ENCODE data around the gene GTF2F2.

The GTF2F2 gene

GRCh38 chr13:45132369-45133064 is 12.2 kb downstream of the GTF2F2 start:
- Histone ChIP-seq H2AFZ (ENCODE audit: low read length) (no peak overlapping the region), H3K9me2 (ENCODE audit: low read depth, low read length) (no peaks in the 10 kb centered on the region), H3K9me3 (ENCODE audit: low read length) (peaks cover 9% of the 10 kb centered on the region), H3K9ac (ENCODE audit: low read length) (no peak overlapping the region), H3K4me2 (ENCODE audit: low read length) (peak overlapping the region; percentile 53), H3K79me2 (ENCODE audit: insufficient read depth, low read length) (peaks cover 74% of the 10 kb centered on the region), H3K27ac (ENCODE audit: low read depth, low read length, poor library complexity, severe bottlenecking) (peak overlapping the region; percentile 73), H3F3A (ENCODE audit: insufficient read depth, low read length) (no peaks in the 10 kb centered on the region; the same call in 1 of the 2 replicates), H3K36me3 (ENCODE audit: insufficient read depth, low read length) (peaks cover 6% of the 10 kb centered on the region; the same call in 1 of the 2 replicates), H4K20me1 (ENCODE audit: insufficient read depth, low read length) (no peaks in the 10 kb centered on the region), H3K27me3 (ENCODE audit: insufficient read depth, low read length) (no peaks in the 10 kb centered on the region), H3K4me1 (ENCODE audit: insufficient read depth, low read length, severe bottlenecking) (peaks cover 12% of the 10 kb centered on the region), H3K4me3 (ENCODE audit: low read depth, low read length, poor library complexity, severe bottlenecking) (peak overlapping the region; percentile 33)
- TF ChIP-seq CTCF (IDR thresholded peaks at IDR 0.05; ENCODE audit: low read length) (no peak), EZH2 (IDR thresholded peaks at IDR 0.05; ENCODE audit: borderline replicate concordance, low read length) (no peak)

DNA sequence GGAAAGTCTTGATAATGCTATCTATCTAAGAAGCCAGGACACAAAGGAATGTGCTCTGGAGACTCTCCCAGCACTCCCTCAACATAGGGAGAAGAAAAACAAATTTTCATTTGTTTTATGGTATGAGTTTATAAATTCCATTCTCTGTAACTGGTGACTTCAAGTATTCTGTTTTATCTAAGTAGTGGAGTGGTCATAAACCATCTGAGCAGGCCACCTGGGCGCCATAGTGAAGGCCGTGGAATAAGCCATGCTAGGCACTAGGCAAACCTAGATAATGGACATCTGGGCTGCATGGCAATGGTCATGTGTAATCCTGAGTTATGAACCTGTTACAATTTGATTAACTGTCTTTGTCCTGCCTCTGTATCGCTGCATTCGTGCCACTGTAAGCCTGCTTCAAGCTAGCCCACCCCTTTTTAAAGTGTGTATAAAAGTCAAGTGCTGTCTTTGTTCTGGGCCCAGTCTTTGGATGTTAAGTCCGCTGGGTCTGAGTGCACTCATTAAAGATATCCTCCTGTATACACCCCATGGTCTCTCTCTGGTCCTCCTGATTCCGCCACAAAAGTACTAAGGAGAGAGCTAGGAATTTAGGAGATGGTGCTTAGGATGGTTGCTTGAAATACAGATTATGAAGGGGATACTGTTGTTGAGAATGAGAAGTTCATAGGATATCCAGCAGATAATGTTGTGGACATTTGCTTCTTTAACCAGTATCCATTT is 13.2 kb downstream of the GTF2F2 start:
- Histone ChIP-seq H3K27me3 (ENCODE audit: insufficient read depth, low read length) (no peaks in the 10 kb centered on the region), H4K20me1 (ENCODE audit: insufficient read depth, low read length) (no peaks in the 10 kb centered on the region), H3K27ac (ENCODE audit: low read depth, low read length, poor library complexity, severe bottlenecking) (no peak overlapping the region), H3K36me3 (ENCODE audit: insufficient read depth, low read length) (peaks cover 13% of the 10 kb centered on the region), H3K9ac (ENCODE audit: low read length) (no peak overlapping the region), H3F3A (ENCODE audit: insufficient read depth, low read length) (no peaks in the 10 kb centered on the region; the same call in 1 of the 2 replicates), H3K4me2 (ENCODE audit: low read length) (no peak overlapping the region), H3K9me2 (ENCODE audit: low read depth, low read length) (no peaks in the 10 kb centered on the region), H3K9me3 (ENCODE audit: low read length) (peaks cover 9% of the 10 kb centered on the region), H3K4me1 (ENCODE audit: insufficient read depth, low read length, severe bottlenecking) (peaks cover 12% of the 10 kb centered on the region), H3K4me3 (ENCODE audit: low read depth, low read length, poor library complexity, severe bottlenecking) (no peak overlapping the region), H3K79me2 (ENCODE audit: insufficient read depth, low read length) (peaks cover 73% of the 10 kb centered on the region), H2AFZ (ENCODE audit: low read length) (no peak overlapping the region)
- no peak for TF ChIP-seq EZH2 (IDR thresholded peaks at IDR 0.05; ENCODE audit: borderline replicate concordance, low read length)
- no peak for TF ChIP-seq CTCF (IDR thresholded peaks at IDR 0.05; ENCODE audit: low read length)

GRCh38 chr13:45136741-45137504 is 16.6 kb downstream of the GTF2F2 start:
- Histone ChIP-seq H3K36me3 (ENCODE audit: insufficient read depth, low read length) (peaks cover 42% of the 10 kb centered on the region), H3F3A (ENCODE audit: insufficient read depth, low read length) (no peaks in the 10 kb centered on the region; the same call in 1 of the 2 replicates), H3K4me1 (ENCODE audit: insufficient read depth, low read length, severe bottlenecking) (peaks cover 12% of the 10 kb centered on the region), H3K4me2 (ENCODE audit: low read length) (no peak overlapping the region), H3K9me3 (ENCODE audit: low read length) (peaks cover 8% of the 10 kb centered on the region), H3K9ac (ENCODE audit: low read length) (no peak overlapping the region), H3K4me3 (ENCODE audit: low read depth, low read length, poor library complexity, severe bottlenecking) (no peak overlapping the region), H3K27ac (ENCODE audit: low read depth, low read length, poor library complexity, severe bottlenecking) (no peak overlapping the region), H3K27me3 (ENCODE audit: insufficient read depth, low read length) (no peaks in the 10 kb centered on the region), H3K9me2 (ENCODE audit: low read depth, low read length) (no peaks in the 10 kb centered on the region), H2AFZ (ENCODE audit: low read length) (no peak overlapping the region), H4K20me1 (ENCODE audit: insufficient read depth, low read length) (no peaks in the 10 kb centered on the region), H3K79me2 (ENCODE audit: insufficient read depth, low read length) (peaks cover 53% of the 10 kb centered on the region)
- TF ChIP-seq CTCF (IDR thresholded peaks at IDR 0.05; ENCODE audit: low read length) (no peak), EZH2 (IDR thresholded peaks at IDR 0.05; ENCODE audit: borderline replicate concordance, low read length) (no peak)

Measured in OCI-LY1 (cell line).